ENCODE results near the gene MLLT10. TPM values are rescaled to one million over a fixed set of nuclear protein-coding genes. Genes with fewer than 3 reads are reported as not detected.

The MLLT10 gene
- polyA plus RNA-seq (ENCODE audit: insufficient read length in 4 of 4): 10 to 100 TPM; 42.4 to 49.3 (median 47.3) TPM

- peak; percentile 88 to 93 (median 93) for DNase-seq (ENCODE audit: low read depth in 4 of 4, low spot score in 3 of 4)
Measured at GRCh38 chr10:21533467-21534279, at the start of gene MLLT10. MLLT10 (plus strand) TSS chr10:21534232; CDS start chr10:21534645, 413 bp downstream.

DNA sequence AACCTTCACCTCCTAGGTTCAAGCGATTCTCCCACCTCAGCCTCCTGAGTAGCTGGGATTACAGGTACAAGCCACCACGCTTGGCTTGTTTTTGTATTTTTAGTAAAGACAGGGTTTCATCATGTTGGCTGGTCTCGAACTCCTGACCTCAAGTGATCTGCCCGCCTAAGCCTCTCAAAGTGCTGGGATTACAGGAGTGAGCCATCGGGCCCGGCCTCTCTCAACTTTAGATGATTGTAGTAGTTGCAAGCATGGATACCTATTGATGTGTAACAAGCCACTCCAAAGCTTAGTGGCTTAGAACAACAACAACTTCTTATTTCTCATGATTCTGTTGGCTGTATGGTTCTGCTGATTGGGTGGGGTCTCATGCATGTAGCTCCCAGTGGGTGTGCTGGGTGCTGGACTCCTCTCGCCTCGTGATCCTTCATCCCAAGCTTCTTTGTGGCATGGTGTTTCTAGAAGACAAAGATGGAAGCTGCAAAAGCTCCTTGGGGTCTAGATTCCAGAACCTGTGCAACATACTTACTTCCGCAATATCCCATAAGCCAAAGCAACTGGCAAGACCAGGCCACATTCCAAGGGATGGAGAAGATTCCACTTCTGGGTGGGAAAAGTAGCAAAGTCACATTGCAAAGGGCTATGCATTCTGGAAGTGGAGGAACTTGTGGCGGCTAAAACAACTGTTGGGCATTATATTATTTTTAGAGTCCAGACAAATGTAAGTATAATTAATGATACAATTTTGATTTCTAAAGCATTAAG, 46.4 kb upstream of the MLLT10 start:
- DNase-seq (ENCODE audit: low read depth in 4 of 4, low spot score in 3 of 4): no peak

DNA sequence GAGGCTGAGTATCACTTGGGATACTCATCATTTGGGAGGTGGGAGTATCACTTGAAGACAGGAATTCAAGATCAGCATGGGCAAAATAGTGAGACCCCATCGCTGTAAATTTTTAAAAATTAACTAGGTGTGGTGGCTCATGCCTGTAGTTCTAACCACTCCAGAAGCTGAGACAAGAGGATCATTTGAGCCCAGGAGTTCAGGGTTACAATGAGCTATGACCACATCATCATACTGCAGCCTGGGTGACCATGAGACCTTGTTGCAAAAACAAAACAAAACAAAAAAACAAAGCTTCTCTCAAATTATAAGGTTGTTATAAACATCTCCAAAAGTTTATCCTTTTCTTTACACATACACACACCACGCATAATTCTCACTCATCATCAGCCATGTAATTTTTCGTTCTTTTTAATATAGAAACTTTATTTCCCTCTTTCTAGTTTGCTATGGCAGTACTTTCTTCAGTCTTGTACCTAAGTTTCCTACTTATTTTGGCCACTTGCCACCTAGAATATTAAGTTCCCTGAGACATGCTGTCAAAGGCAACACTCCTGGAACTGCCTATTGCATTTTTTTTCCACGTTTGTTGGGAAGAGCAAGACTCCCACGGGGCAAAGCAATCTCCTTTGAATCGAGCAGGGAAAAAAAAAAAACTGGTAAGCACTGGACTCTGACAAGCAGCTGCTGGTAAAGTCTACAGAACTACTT, 45.6 kb upstream of the MLLT10 start:
- peak in 1 of 4 donors; percentile 63 for DNase-seq (ENCODE audit: low read depth in 4 of 4, low spot score in 3 of 4)

DNA sequence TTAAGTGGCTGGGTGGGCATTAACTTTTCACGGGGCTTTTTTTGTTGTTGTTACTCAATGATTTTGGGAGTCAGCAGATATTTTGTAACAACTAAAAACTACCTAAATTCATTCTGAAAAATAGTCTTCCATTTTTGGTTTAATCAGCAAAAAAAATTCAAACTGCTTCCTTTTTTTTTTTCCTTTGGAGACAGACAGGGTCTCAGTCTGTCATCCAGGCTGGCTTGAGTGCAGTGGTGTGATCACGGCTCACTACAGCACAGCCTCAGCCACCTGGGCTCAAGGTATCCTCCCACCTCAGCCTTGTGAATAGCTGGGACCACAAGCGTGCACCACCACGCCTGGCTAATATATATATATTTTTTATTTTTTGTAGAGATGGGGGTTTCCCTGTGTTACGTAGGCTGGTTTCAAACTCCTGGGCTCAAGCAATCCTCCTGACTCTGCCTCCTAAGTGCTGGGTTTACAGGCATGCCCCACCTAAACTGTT, 45.0 kb upstream of the MLLT10 start:
- DNase-seq (ENCODE audit: low read depth in 4 of 4, low spot score in 3 of 4): no peak

DNA sequence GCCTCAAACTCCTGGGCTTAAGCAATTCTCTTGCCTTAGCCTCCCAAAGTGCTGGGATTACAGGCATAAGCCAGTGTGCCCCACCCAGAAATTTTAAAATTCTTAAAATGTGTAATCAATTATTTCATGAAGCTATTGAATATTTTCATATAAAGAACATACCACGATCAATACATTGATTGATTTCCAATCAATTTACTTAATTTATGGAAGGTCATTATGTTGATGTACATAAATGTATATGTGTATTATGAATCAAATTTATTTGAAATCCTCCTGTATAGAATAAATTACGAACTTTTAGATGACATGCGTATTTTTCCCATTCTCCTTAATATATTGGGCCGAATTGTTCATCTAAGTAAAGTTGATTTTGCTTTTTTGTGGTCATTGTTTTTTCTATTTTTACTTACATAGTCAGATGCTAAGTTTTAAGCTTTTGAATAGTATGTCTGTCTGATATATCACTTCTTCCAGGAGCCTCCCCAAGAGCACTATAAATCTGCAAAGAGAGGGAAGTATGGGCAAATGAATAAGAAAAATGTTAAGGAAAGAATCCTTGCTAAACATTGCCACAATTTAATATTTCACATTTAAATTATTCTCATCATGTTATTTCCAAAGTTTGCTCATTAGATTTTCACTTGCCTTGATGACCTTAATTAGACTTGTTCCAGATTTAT, 43.9 kb upstream of the MLLT10 start:
- no peak for DNase-seq (ENCODE audit: low read depth in 4 of 4, low spot score in 3 of 4)

DNA sequence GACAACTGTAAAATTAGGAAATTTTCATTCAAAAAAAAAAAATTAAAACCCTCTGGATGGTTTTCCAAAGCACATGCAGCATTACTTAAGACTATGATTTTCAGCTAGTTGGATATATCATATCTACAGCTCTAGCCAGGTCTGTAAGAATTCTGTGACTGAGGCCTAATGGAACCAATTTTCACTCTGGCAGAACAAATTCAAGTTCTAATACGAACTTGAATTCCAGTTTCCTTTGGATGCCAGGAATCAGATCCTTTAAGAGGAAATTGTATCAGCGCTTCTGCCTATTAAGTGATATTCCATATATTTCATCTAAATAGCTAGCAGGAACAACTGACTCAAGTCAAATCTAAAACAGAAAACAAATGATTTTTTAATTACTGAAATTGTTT, 43.3 kb upstream of the MLLT10 start:
- DNase-seq (ENCODE audit: low read depth in 4 of 4, low spot score in 3 of 4): no peak

GRCh38 chr10:21492421-21492820, 41.6 kb upstream of the MLLT10 start:
- no peak for DNase-seq (ENCODE audit: low read depth in 4 of 4, low spot score in 3 of 4)

DNA sequence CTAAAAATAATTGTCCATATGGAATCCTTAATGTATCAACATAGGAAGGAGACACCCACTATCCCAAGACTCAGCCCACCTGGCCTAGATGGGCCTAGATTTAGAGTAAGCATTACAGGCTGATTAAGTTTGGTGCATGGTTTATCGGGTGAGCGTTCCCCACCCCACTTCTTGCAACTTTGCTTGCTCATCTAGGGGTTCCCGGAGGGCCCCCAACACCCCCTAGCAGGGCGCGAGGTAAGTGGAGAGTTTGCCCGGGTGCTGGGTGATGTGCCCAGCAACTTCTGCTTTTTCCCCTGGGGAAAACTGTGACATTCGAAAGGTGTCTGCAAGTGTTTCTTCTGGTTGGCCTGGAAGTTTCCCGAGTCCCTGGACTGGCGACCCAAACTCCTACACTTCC, 40.2 kb upstream of the MLLT10 start:
- no peak for DNase-seq (ENCODE audit: low read depth in 4 of 4, low spot score in 3 of 4)

GRCh38 chr10:21494191-21495001, 39.6 kb upstream of the MLLT10 start:
- DNase-seq (ENCODE audit: low read depth in 4 of 4, low spot score in 3 of 4): no peak

DNA sequence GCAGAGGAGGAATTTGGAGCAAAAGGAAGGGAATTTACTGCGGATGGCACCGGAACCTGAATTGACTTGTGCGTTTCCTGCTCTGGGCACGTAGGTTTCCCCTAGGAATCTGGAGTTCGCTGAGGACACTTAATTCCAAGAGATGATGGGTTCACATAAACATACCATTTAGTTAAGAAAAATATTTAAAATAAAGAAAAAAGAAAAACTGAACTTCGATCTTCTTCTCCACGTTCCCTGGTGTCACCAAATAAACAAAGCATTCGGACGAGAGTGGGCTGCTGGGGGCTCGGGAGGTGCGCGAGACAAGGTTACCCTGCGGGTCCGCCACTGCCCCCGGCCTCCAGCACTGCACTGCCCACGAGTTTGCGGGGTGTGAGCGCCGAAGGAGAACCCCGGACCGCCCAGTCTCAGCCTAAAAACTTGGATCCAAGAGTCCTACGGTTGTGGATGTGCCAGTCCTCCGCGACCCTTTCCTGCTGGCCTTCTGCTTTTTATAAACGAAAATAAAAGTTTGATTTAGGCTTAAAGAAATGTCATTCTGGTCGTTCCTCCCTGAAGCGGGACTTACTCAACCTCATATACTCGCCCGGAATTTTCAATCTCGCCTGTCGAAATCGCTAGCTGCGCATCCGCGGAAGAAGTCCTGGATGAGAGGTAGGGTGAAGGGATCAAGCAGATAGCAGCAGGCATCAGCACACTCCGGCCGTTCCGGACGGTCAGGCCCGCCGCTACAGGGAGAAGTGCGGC, 38.9 kb upstream of the MLLT10 start:
- DNase-seq (ENCODE audit: low read depth in 4 of 4, low spot score in 3 of 4): peak in 1 of 4 donors; percentile 44

DNA sequence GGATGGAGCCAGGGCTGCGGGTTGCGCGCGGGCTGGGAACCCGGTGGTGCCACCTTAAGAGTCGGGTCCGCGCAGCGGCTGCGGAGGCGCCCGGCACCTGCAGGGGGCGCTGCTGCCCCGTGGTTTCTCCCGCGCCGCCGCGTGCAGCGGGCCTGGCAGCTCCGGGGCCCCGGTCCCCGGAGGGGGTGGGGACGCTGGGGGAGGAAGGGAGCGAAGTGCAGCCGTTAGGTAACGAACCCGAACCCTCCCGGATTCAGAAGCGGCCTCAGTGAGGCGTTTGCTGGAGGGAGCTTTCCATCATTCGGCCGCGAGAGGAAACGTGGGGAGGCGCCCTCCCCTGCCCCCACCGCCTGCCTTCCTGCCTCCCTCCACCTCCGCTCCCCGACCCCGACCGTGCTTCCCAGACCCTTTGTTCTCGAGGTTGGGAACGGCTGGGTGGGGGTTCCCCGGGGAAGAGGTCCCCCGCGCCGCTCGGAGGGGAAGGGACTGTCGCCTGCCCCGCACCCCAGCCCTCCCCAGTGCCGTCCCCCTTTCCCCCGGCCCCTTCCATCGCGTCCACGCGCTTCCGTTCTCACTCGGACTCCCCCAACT, 38.2 kb upstream of the MLLT10 start:
- DNase-seq (ENCODE audit: low read depth in 4 of 4, low spot score in 3 of 4): peak in 3 of 4 donors; percentile 90 to 92 (median 91)

- peak in 1 of 4 donors; percentile 66 for DNase-seq (ENCODE audit: low read depth in 4 of 4, low spot score in 3 of 4)
Measured at GRCh38 chr10:21496343-21497176, 37.5 kb upstream of the MLLT10 start.

- peak in 1 of 4 donors; percentile 87 for DNase-seq (ENCODE audit: low read depth in 4 of 4, low spot score in 3 of 4)
Measured at GRCh38 chr10:21497177-21497807, 36.7 kb upstream of the MLLT10 start.

- no peak for DNase-seq (ENCODE audit: low read depth in 4 of 4, low spot score in 3 of 4)
Measured at GRCh38 chr10:21498377-21498776, 35.7 kb upstream of the MLLT10 start.

DNA sequence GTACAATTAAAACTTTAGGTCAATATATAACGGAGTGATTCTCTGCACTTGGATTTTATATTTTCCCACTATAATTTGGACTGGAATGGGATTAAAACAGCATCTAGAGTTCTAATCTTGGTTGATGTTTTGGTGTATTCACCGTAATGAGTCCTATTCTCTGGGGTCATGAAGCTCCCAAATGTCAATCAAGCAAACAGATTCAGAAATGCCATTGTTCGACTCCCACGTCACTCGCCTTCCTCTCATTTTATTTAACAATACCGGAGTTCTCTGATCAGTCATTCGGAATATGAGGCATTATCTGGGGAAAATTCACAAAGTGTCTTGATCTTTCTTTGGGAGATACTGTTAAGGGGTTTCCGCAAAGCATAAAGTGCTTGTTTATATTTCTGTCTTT, 35.0 kb upstream of the MLLT10 start:
- DNase-seq (ENCODE audit: low read depth in 4 of 4, low spot score in 3 of 4): no peak

- peak in 1 of 4 donors; percentile 48 for DNase-seq (ENCODE audit: low read depth in 4 of 4, low spot score in 3 of 4)
Measured at GRCh38 chr10:21499701-21500577, 34.1 kb upstream of the MLLT10 start.
